ENCODE results near the gene AKAP6. TPM values are rescaled to one million over a fixed set of nuclear protein-coding genes. Genes with fewer than 3 reads are reported as not detected.

AKAP6 gene
- total RNA-seq, 1 experiment from 2014 or later = 2.8 TPM

- Mint-ChIP-seq H3K27me3 (ENCODE audit: unreplicated experiment) (no peaks in the 10 kb centered on the region), H3K9me3 (ENCODE audit: low read depth, unreplicated experiment) (no peaks in the 10 kb centered on the region), H3K36me3 (ENCODE audit: insufficient read depth, unreplicated experiment) (no peaks in the 10 kb centered on the region), H3K27ac (ENCODE audit: unreplicated experiment) (no peak overlapping the region), H3K4me3 (ENCODE audit: low read depth, unreplicated experiment) (no peak overlapping the region), H3K4me1 (ENCODE audit: low read depth, unreplicated experiment) (no peaks in the 10 kb centered on the region)
- intact Hi-C loops (cut with micrococcal nuclease; ENCODE audit: unreplicated experiment) = loop anchor here (10.0 kb wide), 1 partner anchor 1605 kb away; no protein-coding TSS in a partner anchor
- BruUV-seq (replicated peaks) = no TSS peak
- CTCF ChIA-PET = no interaction called here
- TF ChIP-seq, protein P1, sequence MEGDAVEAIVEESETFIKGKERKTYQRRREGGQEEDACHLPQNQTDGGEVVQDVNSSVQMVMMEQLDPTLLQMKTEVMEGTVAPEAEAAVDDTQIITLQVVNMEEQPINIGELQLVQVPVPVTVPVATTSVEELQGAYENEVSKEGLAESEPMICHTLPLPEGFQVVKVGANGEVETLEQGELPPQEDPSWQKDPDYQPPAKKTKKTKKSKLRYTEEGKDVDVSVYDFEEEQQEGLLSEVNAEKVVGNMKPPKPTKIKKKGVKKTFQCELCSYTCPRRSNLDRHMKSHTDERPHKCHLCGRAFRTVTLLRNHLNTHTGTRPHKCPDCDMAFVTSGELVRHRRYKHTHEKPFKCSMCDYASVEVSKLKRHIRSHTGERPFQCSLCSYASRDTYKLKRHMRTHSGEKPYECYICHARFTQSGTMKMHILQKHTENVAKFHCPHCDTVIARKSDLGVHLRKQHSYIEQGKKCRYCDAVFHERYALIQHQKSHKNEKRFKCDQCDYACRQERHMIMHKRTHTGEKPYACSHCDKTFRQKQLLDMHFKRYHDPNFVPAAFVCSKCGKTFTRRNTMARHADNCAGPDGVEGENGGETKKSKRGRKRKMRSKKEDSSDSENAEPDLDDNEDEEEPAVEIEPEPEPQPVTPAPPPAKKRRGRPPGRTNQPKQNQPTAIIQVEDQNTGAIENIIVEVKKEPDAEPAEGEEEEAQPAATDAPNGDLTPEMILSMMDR (IDR thresholded peaks at IDR 0.05; ENCODE audit: unreplicated experiment) = no peak
- no peak for DNase-seq
These were observed 390.5 kb downstream of the AKAP6 start for GRCh38 chr14:32719601-32720000.

DNA sequence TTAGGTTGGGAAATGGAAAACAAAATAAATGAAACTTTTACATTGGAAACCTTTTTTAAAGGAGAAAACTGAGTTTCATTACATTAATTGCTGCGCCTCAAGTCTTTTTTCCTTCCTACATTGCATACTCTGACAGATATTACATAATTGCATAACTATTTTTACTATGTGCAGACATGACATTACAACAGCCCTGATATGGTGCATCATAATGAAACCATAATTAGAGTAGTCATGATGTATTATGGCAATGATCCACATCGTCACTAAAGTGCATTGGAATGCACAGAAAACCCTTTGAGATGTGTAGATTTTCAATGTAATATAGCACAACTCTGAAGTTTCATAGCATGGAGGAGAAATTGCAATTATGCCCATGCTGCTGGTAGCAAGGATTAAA, 391.8 kb downstream of the AKAP6 start:
- no peaks in the 10 kb centered on the region for H3K36me3 Mint-ChIP-seq (ENCODE audit: insufficient read depth, unreplicated experiment)
- CTCF ChIA-PET = no interaction called here
- H3K4me3 Mint-ChIP-seq (ENCODE audit: low read depth, unreplicated experiment) = no peak overlapping the region
- intact Hi-C loops (cut with micrococcal nuclease; ENCODE audit: unreplicated experiment) = no loop called here
- TF ChIP-seq, protein P1 (IDR thresholded peaks at IDR 0.05; ENCODE audit: unreplicated experiment) = no peak
- no peaks in the 10 kb centered on the region for H3K9me3 Mint-ChIP-seq (ENCODE audit: low read depth, unreplicated experiment)
- no peak overlapping the region for H3K27ac Mint-ChIP-seq (ENCODE audit: unreplicated experiment)
- no TSS peak for BruUV-seq (replicated peaks)
- DNase-seq = no peak
- no peaks in the 10 kb centered on the region for H3K4me1 Mint-ChIP-seq (ENCODE audit: low read depth, unreplicated experiment)
- H3K27me3 Mint-ChIP-seq (ENCODE audit: unreplicated experiment) = no peaks in the 10 kb centered on the region

GRCh38 chr14:32722631-32723183, 393.6 kb downstream of the AKAP6 start:
- no TSS peak for BruUV-seq (replicated peaks)
- CTCF ChIA-PET = interaction anchor here (0.6 kb wide), 1 partner anchor 53 kb away, joined by 3 read pairs; no protein-coding TSS in a partner anchor
- Mint-ChIP-seq H3K9me3 (ENCODE audit: low read depth, unreplicated experiment) (no peaks in the 10 kb centered on the region), H3K4me3 (ENCODE audit: low read depth, unreplicated experiment) (no peak overlapping the region), H3K36me3 (ENCODE audit: insufficient read depth, unreplicated experiment) (no peaks in the 10 kb centered on the region), H3K4me1 (ENCODE audit: low read depth, unreplicated experiment) (no peaks in the 10 kb centered on the region), H3K27ac (ENCODE audit: unreplicated experiment) (no peak overlapping the region), H3K27me3 (ENCODE audit: unreplicated experiment) (no peaks in the 10 kb centered on the region)
- DNase-seq = no peak
- TF ChIP-seq, protein P1 (IDR thresholded peaks at IDR 0.05; ENCODE audit: unreplicated experiment) = no peak
- intact Hi-C loops (cut with micrococcal nuclease; ENCODE audit: unreplicated experiment) = no loop called here

DNA sequence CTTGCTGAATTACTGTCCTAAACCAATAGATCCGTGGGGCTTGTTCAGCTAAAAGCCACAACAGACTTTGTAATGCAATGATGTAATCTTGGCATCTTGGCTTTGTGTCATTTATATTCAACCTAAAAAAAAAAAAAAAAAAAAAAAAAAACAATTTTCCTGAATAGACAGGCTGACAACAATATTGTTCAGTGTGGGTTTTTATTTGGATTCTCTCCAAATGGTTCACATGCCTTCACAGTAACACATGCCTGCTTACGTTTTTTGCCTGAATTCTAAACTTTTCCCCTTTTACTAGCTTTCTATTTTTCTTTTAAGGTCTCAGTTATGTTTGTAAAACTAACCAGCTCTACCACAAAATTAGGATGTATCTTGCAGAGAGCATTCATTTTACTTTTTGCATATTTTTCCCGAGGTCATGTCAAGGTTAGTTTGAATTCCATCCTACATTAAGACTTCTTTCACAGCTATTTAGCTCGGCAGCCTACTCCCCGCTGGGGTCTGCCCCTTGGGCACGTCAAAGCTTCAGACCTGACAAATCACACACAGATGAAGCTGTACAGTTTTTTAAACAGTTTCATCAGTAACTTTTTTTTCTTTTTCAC, 395.9 kb downstream of the AKAP6 start:
- intact Hi-C loops (cut with micrococcal nuclease; ENCODE audit: unreplicated experiment) = no loop called here
- Mint-ChIP-seq H3K4me1 (ENCODE audit: low read depth, unreplicated experiment) (no peaks in the 10 kb centered on the region), H3K27me3 (ENCODE audit: unreplicated experiment) (no peaks in the 10 kb centered on the region), H3K27ac (ENCODE audit: unreplicated experiment) (no peak overlapping the region), H3K9me3 (ENCODE audit: low read depth, unreplicated experiment) (no peaks in the 10 kb centered on the region), H3K36me3 (ENCODE audit: insufficient read depth, unreplicated experiment) (no peaks in the 10 kb centered on the region), H3K4me3 (ENCODE audit: low read depth, unreplicated experiment) (no peak overlapping the region)
- CTCF ChIA-PET = no interaction called here
- DNase-seq = no peak
- TF ChIP-seq, protein P1 (IDR thresholded peaks at IDR 0.05; ENCODE audit: unreplicated experiment) = no peak
- no TSS peak for BruUV-seq (replicated peaks)
